Vagina (tissue), 2 donors: ENCODE results near the gene ZBED5. TPM values are rescaled to one million over a fixed set of nuclear protein-coding genes. Genes with fewer than 3 reads are reported as not detected.

Source experiments
- DNase-seq, 2 donors: peaks; one replicate each; pipeline ENCODE4 v3.0.0-alpha.2; 2017; ENCODE audit errors: extremely low spot score in 2 of 2
- H3K27ac ChIP-seq: fragments of 200-600 bp; sonication (generic); one replicate; pipeline ENCODE4 v1.5.1; 2019
- H3K27me3 ChIP-seq: fragments of 200-600 bp; sonication (generic); one replicate; pipeline ENCODE4 v1.5.1; 2019
- H3K36me3 ChIP-seq, 2 donors: fragments of 200-600 bp; sonication (generic); one replicate each; pipeline ENCODE4 v1.5.1; 2017 to 2019
- H3K4me1 ChIP-seq: fragments of 200-600 bp; sonication (generic); one replicate; pipeline ENCODE4 v1.5.1; 2019
- H3K4me3 ChIP-seq, 2 donors: fragments of 200-600 bp; sonication (generic); 1 replicate in 1 of 2; 2 replicates in 1 of 2; pipeline ENCODE4 v1.5.1; 2016 to 2019
- H3K9me3 ChIP-seq: fragments of 200-600 bp; sonication (generic); one replicate; pipeline ENCODE4 v1.5.1; 2019
- POLR2A ChIP-seq, 2 donors: fragments of 450-650 bp; IDR thresholded peaks; one replicate each; pipeline ENCODE4 v1.6.1; 2017; ENCODE audit warnings: antibody characterized with exemption in 2 of 2, mild to moderate bottlenecking in 2 of 2, moderate library complexity in 2 of 2
- POLR2AphosphoS5 ChIP-seq, 2 donors: sonication (generic); formaldehyde crosslinking; IDR thresholded peaks; one replicate each; pipeline ENCODE4 v1.9.0; 2017; ENCODE audit warnings: antibody characterized with exemption in 2 of 2, mild to moderate bottlenecking in 2 of 2, low read depth in 1 of 2; ENCODE audit not compliant: insufficient read depth in 1 of 2
- intact Hi-C: fragments of 100-400 bp; cut with DNase I; formaldehyde crosslinking; loops from one replicate; pipeline ENCODE4 v1.15.1; 2023
- total RNA-seq: library from RNA; depleted of rRNA; stranded (reverse); fragments of >200 nt; gene quantifications from one replicate; pipeline ENCODE4 v1.2.3, GENCODE V29; 2016
- TF ChIP-seq, protein P1 (sequence below), 3 experiments: fragments of 450-650 bp in 2 of 3; fragments of 200-600 bp in 1 of 3; sonication (generic) in 1 of 3; IDR thresholded peaks; one replicate each; pipeline ENCODE4 v1.5.1; 2017 to 2019; ENCODE audit warnings: antibody characterized with exemption in 3 of 3, mild to moderate bottlenecking in 2 of 3, moderate library complexity in 2 of 3

The ZBED5 gene
- total RNA-seq, 1 donor from 2014 or later: 40.8 TPM

DNA sequence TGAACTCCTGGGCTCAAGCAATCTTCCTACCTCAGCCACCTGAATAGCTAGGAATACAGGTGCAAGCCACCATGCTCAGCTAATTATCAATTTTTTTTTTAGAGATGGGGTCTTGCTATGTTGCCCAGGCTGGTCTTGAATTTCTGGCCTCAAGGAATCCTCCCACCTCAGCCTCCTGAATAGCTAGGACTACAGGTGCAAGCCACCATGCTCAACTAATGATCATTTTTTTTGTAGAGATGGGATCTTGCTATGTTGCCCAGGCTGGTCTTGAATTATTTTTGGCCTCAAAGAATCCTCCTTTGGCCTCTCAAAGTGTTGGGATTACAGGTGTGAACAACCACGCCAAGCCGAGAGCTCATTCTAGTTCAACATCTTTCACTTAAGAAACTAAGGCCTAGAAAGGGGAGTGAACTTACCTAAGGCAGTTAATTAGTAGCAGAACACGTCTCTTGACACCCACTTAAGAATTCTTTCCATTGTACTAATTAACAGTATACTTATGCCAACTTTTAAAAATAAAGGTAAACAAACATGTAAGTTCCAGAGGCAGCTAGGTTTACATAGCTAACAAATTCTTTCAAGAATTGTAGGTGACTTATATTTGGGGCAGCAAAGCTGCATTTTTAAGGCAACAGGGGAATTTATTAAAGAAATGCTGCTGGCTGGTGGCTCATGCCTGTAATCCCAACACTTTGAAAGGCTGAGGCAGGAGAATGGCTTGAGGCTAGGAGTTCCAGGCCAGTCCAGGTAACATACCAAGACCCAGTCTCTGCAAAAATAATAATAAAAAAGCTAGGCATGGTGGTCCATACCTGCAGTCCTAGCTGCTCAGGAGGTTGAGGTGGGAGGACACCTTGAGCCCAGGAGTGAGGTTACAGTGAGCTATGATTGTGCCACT lies 9.6 kb downstream of the ZBED5 start:
- intact Hi-C loops: no loop called here
- H3K4me1 ChIP-seq: no peaks in the 10 kb centered on the region
- TF ChIP-seq POLR2A (IDR thresholded peaks at IDR 0.05): no peak
- TF ChIP-seq POLR2AphosphoS5 (IDR thresholded peaks at IDR 0.05; ENCODE audit: insufficient read depth in 1 of 2, low read depth in 1 of 2): no peak
- TF ChIP-seq, protein P1, sequence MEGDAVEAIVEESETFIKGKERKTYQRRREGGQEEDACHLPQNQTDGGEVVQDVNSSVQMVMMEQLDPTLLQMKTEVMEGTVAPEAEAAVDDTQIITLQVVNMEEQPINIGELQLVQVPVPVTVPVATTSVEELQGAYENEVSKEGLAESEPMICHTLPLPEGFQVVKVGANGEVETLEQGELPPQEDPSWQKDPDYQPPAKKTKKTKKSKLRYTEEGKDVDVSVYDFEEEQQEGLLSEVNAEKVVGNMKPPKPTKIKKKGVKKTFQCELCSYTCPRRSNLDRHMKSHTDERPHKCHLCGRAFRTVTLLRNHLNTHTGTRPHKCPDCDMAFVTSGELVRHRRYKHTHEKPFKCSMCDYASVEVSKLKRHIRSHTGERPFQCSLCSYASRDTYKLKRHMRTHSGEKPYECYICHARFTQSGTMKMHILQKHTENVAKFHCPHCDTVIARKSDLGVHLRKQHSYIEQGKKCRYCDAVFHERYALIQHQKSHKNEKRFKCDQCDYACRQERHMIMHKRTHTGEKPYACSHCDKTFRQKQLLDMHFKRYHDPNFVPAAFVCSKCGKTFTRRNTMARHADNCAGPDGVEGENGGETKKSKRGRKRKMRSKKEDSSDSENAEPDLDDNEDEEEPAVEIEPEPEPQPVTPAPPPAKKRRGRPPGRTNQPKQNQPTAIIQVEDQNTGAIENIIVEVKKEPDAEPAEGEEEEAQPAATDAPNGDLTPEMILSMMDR (IDR thresholded peaks at IDR 0.05): no peak

DNA sequence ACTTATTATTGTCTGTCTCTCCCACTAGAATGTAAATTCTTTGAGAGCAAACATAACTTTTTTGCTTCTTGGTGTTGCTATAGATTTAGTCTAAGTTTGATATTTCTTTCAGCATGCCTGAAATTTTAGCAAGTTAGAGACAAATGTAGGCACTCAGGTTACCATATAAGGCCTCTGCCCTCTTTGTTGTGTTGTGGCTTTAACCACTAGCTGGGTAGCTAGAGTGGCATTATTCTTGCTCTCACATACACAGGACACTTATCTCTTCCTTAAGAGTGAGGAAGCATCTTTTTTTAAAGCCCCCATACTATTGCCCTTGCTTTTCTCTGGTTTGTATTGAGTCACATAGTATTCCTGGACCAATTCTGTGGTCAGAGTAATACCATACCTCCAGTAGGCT lies 11.2 kb downstream of the ZBED5 start:
- Histone ChIP-seq H3K27ac (no peak overlapping the region), H3K4me1 (no peaks in the 10 kb centered on the region), H3K36me3 (no peaks in the 10 kb centered on the region), H3K9me3 (no peaks in the 10 kb centered on the region), H3K4me3 (no peak overlapping the region), H3K27me3 (no peaks in the 10 kb centered on the region)
- intact Hi-C loops: no loop called here
- TF ChIP-seq, protein P1 (IDR thresholded peaks at IDR 0.05): no peak
- TF ChIP-seq POLR2A (IDR thresholded peaks at IDR 0.05) (no peak), POLR2AphosphoS5 (IDR thresholded peaks at IDR 0.05; ENCODE audit: insufficient read depth in 1 of 2, low read depth in 1 of 2) (no peak)
- no peak for DNase-seq

More for the DNA sequence above, 9.6 kb downstream of the ZBED5 start:
- H3K36me3 ChIP-seq: peaks cover 0 to 6% of the 10 kb centered on the region in 2 donors
- DNase-seq: no peak
- no peaks in the 10 kb centered on the region for H3K9me3 ChIP-seq
- no peak overlapping the region for H3K27ac ChIP-seq
- H3K27me3 ChIP-seq: no peaks in the 10 kb centered on the region
- H3K4me3 ChIP-seq: no peak overlapping the region

DNA sequence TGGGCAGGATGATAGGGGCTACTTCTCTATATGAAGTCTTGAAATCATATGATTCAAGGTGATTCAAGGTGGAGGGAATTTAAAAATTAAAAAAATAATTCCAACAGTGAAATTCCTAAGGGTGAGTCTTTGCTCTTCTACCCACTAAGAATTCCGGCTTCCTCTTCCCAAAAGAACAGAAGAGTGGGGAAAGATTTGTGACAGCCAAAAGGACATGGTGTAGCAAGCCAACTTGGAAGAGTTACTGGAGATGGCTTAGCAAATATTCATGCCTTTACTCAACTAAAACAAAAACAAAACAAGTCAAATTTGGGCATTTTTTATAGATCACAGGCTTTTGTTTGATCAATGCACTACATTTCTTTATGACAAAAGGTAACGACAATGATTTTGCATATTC lies 12.3 kb downstream of the ZBED5 start:
- TF ChIP-seq POLR2AphosphoS5 (IDR thresholded peaks at IDR 0.05; ENCODE audit: insufficient read depth in 1 of 2, low read depth in 1 of 2): no peak
- TF ChIP-seq POLR2A (IDR thresholded peaks at IDR 0.05): no peak
- TF ChIP-seq, protein P1 (IDR thresholded peaks at IDR 0.05): no peak
- Histone ChIP-seq H3K4me3 (no peak overlapping the region), H3K27me3 (no peaks in the 10 kb centered on the region), H3K4me1 (no peaks in the 10 kb centered on the region), H3K27ac (no peak overlapping the region), H3K36me3 (no peaks in the 10 kb centered on the region), H3K9me3 (no peaks in the 10 kb centered on the region)
- intact Hi-C loops: no loop called here
- DNase-seq: no peak

DNA sequence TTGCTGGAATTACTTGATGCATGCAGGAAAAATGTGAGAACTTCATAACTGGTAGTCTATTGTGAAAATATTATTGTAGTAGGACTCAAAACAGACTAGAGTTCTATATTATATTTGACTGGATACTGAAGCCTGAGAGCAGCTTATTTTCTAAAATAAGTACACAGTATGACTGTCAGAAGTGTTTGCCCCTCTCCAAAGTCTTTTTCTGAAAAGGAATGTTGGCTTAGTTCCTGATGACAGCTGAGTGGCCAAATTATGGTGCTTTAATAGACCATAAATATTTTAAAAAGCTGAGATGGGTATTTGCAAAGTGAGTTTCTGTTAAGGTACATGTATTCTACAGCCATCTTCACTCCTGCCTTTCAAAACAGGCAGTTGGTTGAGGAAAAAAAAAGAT lies 13.1 kb downstream of the ZBED5 start:
- H3K27me3 ChIP-seq: no peaks in the 10 kb centered on the region
- intact Hi-C loops: no loop called here
- TF ChIP-seq POLR2AphosphoS5 (IDR thresholded peaks at IDR 0.05; ENCODE audit: insufficient read depth in 1 of 2, low read depth in 1 of 2) (no peak), POLR2A (IDR thresholded peaks at IDR 0.05) (no peak)
- TF ChIP-seq, protein P1 (IDR thresholded peaks at IDR 0.05): no peak

DNA sequence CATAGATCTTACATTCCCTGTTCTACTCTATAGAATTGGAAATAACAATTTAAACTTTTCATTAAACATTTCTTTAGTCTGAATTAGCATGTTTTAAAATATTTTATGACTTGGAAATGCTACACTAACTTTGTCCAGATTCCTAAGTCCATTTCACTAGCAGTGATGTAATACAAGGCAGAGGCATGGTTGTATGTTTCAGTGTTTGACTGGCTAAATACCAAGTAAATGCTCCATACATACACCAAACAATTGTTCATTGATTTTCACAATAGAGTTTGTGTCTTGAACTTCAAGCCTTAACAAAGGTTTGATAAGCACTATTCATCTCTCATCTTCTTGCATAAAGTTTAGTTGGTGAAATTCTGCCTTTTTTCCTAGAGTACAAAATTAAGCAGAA lies 13.5 kb downstream of the ZBED5 start:
- no peak overlapping the region for H3K27ac ChIP-seq

More for the DNA sequence above, 13.1 kb downstream of the ZBED5 start:
- no peaks in the 10 kb centered on the region for H3K4me1 ChIP-seq
- DNase-seq: no peak
- no peak overlapping the region for H3K27ac ChIP-seq
- no peak overlapping the region for H3K4me3 ChIP-seq
- no peaks in the 10 kb centered on the region for H3K9me3 ChIP-seq
- no peaks in the 10 kb centered on the region for H3K36me3 ChIP-seq

More for the DNA sequence above, 13.5 kb downstream of the ZBED5 start:
- no peak for DNase-seq
- no peak for TF ChIP-seq POLR2AphosphoS5 (IDR thresholded peaks at IDR 0.05; ENCODE audit: insufficient read depth in 1 of 2, low read depth in 1 of 2)
- no peak for TF ChIP-seq POLR2A (IDR thresholded peaks at IDR 0.05)
- TF ChIP-seq, protein P1 (IDR thresholded peaks at IDR 0.05): no peak
- H3K36me3 ChIP-seq: no peaks in the 10 kb centered on the region
- intact Hi-C loops: no loop called here
- no peaks in the 10 kb centered on the region for H3K9me3 ChIP-seq
- H3K4me1 ChIP-seq: no peaks in the 10 kb centered on the region
- H3K27me3 ChIP-seq: no peaks in the 10 kb centered on the region
- no peak overlapping the region for H3K4me3 ChIP-seq
